ENCODE results near the gene SLC35G1.

Gene SLC35G1

GRCh38 chr10:93951905-93952304 lies 58.1 kb downstream of the SLC35G1 start:
- no peak for DNase-seq (ENCODE audit: low read depth)

All from activated T-helper 1 cell treated with Interleukin-2 at 50 U/mL for 16 hours (primary cell).